GM18873 (cell line): ENCODE results near the gene TTC28.

Experiments used
- ATAC-seq: cut with Tn5 transposase; IDR thresholded peaks from one replicate; pipeline ENCODE4 v1.9.1; 2021; ENCODE audit warnings: mild to moderate bottlenecking, moderate library complexity, moderate number of reproducible peaks; ENCODE audit not compliant: unreplicated experiment, low FRiP score

Gene TTC28

GRCh38 chr22:28125799-28126198 lies 553.8 kb downstream of the TTC28 start:
- ATAC-seq = no peak

- no peak for ATAC-seq
These were observed 555.5 kb downstream of the TTC28 start for GRCh38 chr22:28123989-28124766.

- no peak for ATAC-seq
These were observed 558.7 kb downstream of the TTC28 start for GRCh38 chr22:28120691-28121592.

GRCh38 chr22:28118957-28119631 lies 560.5 kb downstream of the TTC28 start:
- no peak for ATAC-seq

GRCh38 chr22:28116219-28116673 lies 563.4 kb downstream of the TTC28 start:
- no peak for ATAC-seq

- ATAC-seq = no peak
These were observed 564.2 kb downstream of the TTC28 start for GRCh38 chr22:28115426-28115825.

GRCh38 chr22:28112548-28113043 lies 567.0 kb downstream of the TTC28 start:
- ATAC-seq = no peak

GRCh38 chr22:28112190-28112544 lies 567.5 kb downstream of the TTC28 start:
- no peak for ATAC-seq

- ATAC-seq = no peak
These were observed 568.0 kb downstream of the TTC28 start for GRCh38 chr22:28111501-28112189.

- ATAC-seq = no peak
These were observed 570.8 kb downstream of the TTC28 start for GRCh38 chr22:28108851-28109250.

- ATAC-seq = no peak
These were observed 573.0 kb downstream of the TTC28 start for GRCh38 chr22:28106617-28107016.

GRCh38 chr22:28105988-28106387 lies 573.7 kb downstream of the TTC28 start:
- no peak for ATAC-seq

- ATAC-seq = no peak
These were observed 574.2 kb downstream of the TTC28 start for GRCh38 chr22:28105413-28105812.

- no peak for ATAC-seq
These were observed 576.0 kb downstream of the TTC28 start for GRCh38 chr22:28103596-28103995.

GRCh38 chr22:28102151-28102812 lies 577.4 kb downstream of the TTC28 start:
- ATAC-seq = no peak

- ATAC-seq = no peak
These were observed 582.0 kb downstream of the TTC28 start for GRCh38 chr22:28097627-28098026.

- no peak for ATAC-seq
These were observed 583.5 kb downstream of the TTC28 start for GRCh38 chr22:28096161-28096560.

- ATAC-seq = no peak
These were observed 584.1 kb downstream of the TTC28 start for GRCh38 chr22:28095316-28096095.

- ATAC-seq = no peak
These were observed 584.9 kb downstream of the TTC28 start for GRCh38 chr22:28094771-28095170.
